Measurements from ENCODE around the gene DAP3. TPM values are rescaled to one million over a fixed set of nuclear protein-coding genes. Genes with fewer than 3 reads are reported as not detected.

The DAP3 gene
- total and polyA plus RNA-seq, 2 of the 13 experiments (the other 11 are each of a cell fraction or from before 2014, with no cell fraction given) = 129 to 133 TPM

- TF ChIP-seq RARA (CRISPR knock-in tag; IDR thresholded peaks at IDR 0.05) (0 out of 2 replicates have a peak, but pooled peaks have one; percentile 16), ARNTL (CRISPR knock-in tag; IDR thresholded peaks at IDR 0.05) (no peak)
Measured at GRCh38 chr1:155648207-155649147, 40.4 kb upstream of the DAP3 start (continued).

GRCh38 chr1:155649676-155650075 is 39.2 kb upstream of the DAP3 start:
- Histone ChIP-seq H4K20me1 (ENCODE audit: insufficient read depth, low read length) (no peaks in the 10 kb centered on the region), H3K36me3 (replicated peaks in 1 of 2; ENCODE audit: control insufficient read depth in 1 of 2, insufficient read depth in 2 of 2, low read length in 2 of 2) (no peaks in the 10 kb centered on the region), H3K79me2 (ENCODE audit: insufficient read depth, low read length) (no peaks in the 10 kb centered on the region), H3K4me1 (ENCODE audit: insufficient read depth, low read length) (peaks cover 40% of the 10 kb centered on the region), H3K4me3 (replicated peaks in 1 of 3; ENCODE audit: insufficient read depth in 1 of 3, low read depth in 2 of 3, low read length in 3 of 3) (no peak overlapping the region), H3K9ac (ENCODE audit: insufficient read depth, low read depth, low read length) (no peak overlapping the region), H2AFZ (ENCODE audit: low read length) (no peak overlapping the region), H3K4me2 (ENCODE audit: low read depth, low read length) (no peak overlapping the region), H3K27ac (ENCODE audit: extremely low read length, insufficient read depth, low read length) (no peak overlapping the region), H3K9me3 (ENCODE audit: low read length) (0 out of 2 replicates have a peak, but pooled peaks cover 3% of the 10 kb centered on the region), H3K27me3 (ENCODE audit: control insufficient read depth in 1 of 2, insufficient read depth in 2 of 2, low read length in 2 of 2) (no peaks in the 10 kb centered on the region; a peak in 1 of 5 replicates)
- CTCF ChIA-PET (ENCODE audit: low intra/inter-chr PET ratio, low total read pairs) = no interaction called here
- TF ChIP-seq ZHX1 (CRISPR knock-in tag; IDR thresholded peaks at IDR 0.05; ENCODE audit: low read depth) = no peak
- TF ChIP-seq ATF7 (IDR thresholded peaks at IDR 0.05) = 0 out of 2 replicates have a peak, but pooled peaks have one; percentile 19
- TF ChIP-seq ATF7 (CRISPR knock-in tag; IDR thresholded peaks at IDR 0.05) = no peak
- no peak for TF ChIP-seq HHEX (CRISPR knock-in tag; IDR thresholded peaks at IDR 0.05)
- TF ChIP-seq ZNF280D (CRISPR knock-in tag; IDR thresholded peaks at IDR 0.05) = no peak
- TF ChIP-seq MAZ (IDR thresholded peaks at IDR 0.05; ENCODE audit: borderline replicate concordance, low read depth, low read length) = no peak
- TF ChIP-seq MAZ (CRISPR knock-in tag; IDR thresholded peaks at IDR 0.05; ENCODE audit: low read depth) = no peak
- no peak for TF ChIP-seq MTA3 (CRISPR knock-in tag; IDR thresholded peaks at IDR 0.05)
- TF ChIP-seq ZNF44 (CRISPR knock-in tag; IDR thresholded peaks at IDR 0.05) = no peak
- POLR2A ChIA-PET = no interaction called here
- FAIRE-seq (no peak), ATAC-seq (no peak), DNase-seq (ENCODE audit: low spot score) (no peak)
- BruUV-seq (replicated peaks) = no TSS peak
- in situ Hi-C loops (cut with HindIII; ENCODE audit: extremely low pct_ligation_motif_present, low pct_unique_long_range_greater_than_20kb) = no loop called here
- intact Hi-C loops (cut with micrococcal nuclease; ENCODE audit: unreplicated experiment) = no loop called here
